Ishikawa (cell line): Measurements from ENCODE around the gene MYEF2.
A peak's percentile ranks its signal among the peaks of the same experiment; 100 is the strongest.

Source experiments
- CEBPB ChIP-seq: IDR thresholded peaks from 2 replicates; pipeline ENCODE4 v1.6.1; 2012
- CREB1 ChIP-seq: IDR thresholded peaks from 2 replicates; pipeline ENCODE4 v1.6.1; 2012; ENCODE audit warnings: low read depth
- EGR1 ChIP-seq: IDR thresholded peaks from 2 replicates; pipeline ENCODE4 v1.6.1; 2012
- EP300 ChIP-seq: IDR thresholded peaks from 2 replicates; pipeline ENCODE4 v1.6.1; 2012; ENCODE audit warnings: borderline replicate concordance
- FOXM1 ChIP-seq: IDR thresholded peaks from 2 replicates; pipeline ENCODE4 v1.6.1; 2012; ENCODE audit warnings: low read depth, borderline replicate concordance
- NFIC ChIP-seq: IDR thresholded peaks from 2 replicates; pipeline ENCODE4 v1.6.1; 2012
- RAD21 ChIP-seq: IDR thresholded peaks from 2 replicates; pipeline ENCODE4 v1.6.1; 2012; ENCODE audit warnings: low read depth
- TAF1 ChIP-seq: IDR thresholded peaks from 2 replicates; pipeline ENCODE4 v1.6.1; 2012; ENCODE audit warnings: low read depth, mild to moderate bottlenecking
- TCF12 ChIP-seq: IDR thresholded peaks from 2 replicates; pipeline ENCODE4 v1.6.1; 2012; ENCODE audit warnings: low read depth
- TEAD4 ChIP-seq: IDR thresholded peaks from 2 replicates; pipeline ENCODE4 v1.6.1; 2012
- YY1 ChIP-seq: IDR thresholded peaks from 2 replicates; pipeline ENCODE4 v1.6.1; 2012; ENCODE audit warnings: low read depth
- ZBTB7A ChIP-seq: IDR thresholded peaks from 2 replicates; pipeline ENCODE4 v1.6.1; 2012; ENCODE audit warnings: low read depth
- TF ChIP-seq, protein P1 (sequence below): IDR thresholded peaks from 2 replicates; pipeline ENCODE4 v1.6.1; 2012
- TF ChIP-seq, protein P2 (sequence below): IDR thresholded peaks from 2 replicates; pipeline ENCODE4 v1.6.1; 2012; ENCODE audit warnings: low read depth, mild to moderate bottlenecking
- TF ChIP-seq, protein P3 (sequence below): IDR thresholded peaks from 2 replicates; pipeline ENCODE4 v1.6.1; 2012

Gene MYEF2

DNA sequence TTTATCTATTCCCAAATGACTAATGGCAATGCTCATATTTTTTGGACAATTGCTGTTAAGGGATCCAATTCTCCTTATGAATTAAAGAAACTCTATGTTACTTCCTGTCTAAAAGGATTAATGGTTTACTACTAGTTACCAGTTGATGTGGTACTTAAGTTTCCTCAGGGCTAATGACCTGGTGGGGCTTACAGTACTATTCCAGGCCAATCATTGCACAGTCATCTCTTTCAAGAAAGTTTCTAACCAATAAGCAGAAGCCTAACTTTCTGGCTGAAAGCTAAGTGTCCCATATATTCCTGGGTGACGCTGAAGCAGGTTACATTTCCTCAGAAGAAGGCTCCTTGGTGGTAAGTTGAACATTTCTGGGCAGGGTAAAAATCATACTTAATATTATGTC lies 27.9 kb upstream of the MYEF2 start, which contains the start of gene SLC12A1:
Gene SLC12A1 (plus strand): TSS at position 322 of the 400 bp plus-strand sequence. CDS start 1,418 bp downstream, outside the sequence.
- TF ChIP-seq RAD21 = no peak
- TF ChIP-seq, protein P1, sequence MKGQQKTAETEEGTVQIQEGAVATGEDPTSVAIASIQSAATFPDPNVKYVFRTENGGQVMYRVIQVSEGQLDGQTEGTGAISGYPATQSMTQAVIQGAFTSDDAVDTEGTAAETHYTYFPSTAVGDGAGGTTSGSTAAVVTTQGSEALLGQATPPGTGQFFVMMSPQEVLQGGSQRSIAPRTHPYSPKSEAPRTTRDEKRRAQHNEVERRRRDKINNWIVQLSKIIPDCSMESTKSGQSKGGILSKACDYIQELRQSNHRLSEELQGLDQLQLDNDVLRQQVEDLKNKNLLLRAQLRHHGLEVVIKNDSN = no peak

DNA sequence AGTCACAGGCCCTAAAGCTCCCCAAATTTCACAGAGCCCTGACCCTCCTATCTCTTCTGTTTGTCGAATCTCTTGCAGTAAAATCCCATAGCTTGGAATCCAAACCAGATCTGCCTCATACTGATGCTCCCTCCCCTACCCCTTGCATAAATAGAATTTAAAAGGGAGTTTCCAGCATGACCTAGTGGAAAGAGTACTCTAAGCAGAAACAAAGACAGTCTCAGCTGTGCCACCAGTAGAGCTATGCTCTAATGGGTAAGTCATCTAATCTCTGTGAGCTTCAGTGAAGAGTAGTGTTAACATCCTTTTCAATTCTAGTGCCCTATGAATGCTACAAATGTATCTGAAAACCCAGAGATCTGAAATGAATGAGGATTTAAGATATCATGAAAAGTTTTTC lies 24.0 kb upstream of the MYEF2 start:
- TF ChIP-seq, protein P2, sequence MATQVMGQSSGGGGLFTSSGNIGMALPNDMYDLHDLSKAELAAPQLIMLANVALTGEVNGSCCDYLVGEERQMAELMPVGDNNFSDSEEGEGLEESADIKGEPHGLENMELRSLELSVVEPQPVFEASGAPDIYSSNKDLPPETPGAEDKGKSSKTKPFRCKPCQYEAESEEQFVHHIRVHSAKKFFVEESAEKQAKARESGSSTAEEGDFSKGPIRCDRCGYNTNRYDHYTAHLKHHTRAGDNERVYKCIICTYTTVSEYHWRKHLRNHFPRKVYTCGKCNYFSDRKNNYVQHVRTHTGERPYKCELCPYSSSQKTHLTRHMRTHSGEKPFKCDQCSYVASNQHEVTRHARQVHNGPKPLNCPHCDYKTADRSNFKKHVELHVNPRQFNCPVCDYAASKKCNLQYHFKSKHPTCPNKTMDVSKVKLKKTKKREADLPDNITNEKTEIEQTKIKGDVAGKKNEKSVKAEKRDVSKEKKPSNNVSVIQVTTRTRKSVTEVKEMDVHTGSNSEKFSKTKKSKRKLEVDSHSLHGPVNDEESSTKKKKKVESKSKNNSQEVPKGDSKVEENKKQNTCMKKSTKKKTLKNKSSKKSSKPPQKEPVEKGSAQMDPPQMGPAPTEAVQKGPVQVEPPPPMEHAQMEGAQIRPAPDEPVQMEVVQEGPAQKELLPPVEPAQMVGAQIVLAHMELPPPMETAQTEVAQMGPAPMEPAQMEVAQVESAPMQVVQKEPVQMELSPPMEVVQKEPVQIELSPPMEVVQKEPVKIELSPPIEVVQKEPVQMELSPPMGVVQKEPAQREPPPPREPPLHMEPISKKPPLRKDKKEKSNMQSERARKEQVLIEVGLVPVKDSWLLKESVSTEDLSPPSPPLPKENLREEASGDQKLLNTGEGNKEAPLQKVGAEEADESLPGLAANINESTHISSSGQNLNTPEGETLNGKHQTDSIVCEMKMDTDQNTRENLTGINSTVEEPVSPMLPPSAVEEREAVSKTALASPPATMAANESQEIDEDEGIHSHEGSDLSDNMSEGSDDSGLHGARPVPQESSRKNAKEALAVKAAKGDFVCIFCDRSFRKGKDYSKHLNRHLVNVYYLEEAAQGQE = no peak
- no peak for TF ChIP-seq TAF1
- TF ChIP-seq, protein P1 = no peak
- no peak for TF ChIP-seq NFIC
- TF ChIP-seq FOXM1 = no peak
- TF ChIP-seq YY1 = no peak
- no peak for TF ChIP-seq CREB1
- TF ChIP-seq RAD21 = no peak
- TF ChIP-seq CEBPB = no peak
- TF ChIP-seq TEAD4 = no peak
- no peak for TF ChIP-seq EGR1
- no peak for TF ChIP-seq EP300
- TF ChIP-seq, protein P3, sequence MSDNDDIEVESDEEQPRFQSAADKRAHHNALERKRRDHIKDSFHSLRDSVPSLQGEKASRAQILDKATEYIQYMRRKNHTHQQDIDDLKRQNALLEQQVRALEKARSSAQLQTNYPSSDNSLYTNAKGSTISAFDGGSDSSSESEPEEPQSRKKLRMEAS = no peak
- TF ChIP-seq TCF12 = no peak
- TF ChIP-seq ZBTB7A = no peak

DNA sequence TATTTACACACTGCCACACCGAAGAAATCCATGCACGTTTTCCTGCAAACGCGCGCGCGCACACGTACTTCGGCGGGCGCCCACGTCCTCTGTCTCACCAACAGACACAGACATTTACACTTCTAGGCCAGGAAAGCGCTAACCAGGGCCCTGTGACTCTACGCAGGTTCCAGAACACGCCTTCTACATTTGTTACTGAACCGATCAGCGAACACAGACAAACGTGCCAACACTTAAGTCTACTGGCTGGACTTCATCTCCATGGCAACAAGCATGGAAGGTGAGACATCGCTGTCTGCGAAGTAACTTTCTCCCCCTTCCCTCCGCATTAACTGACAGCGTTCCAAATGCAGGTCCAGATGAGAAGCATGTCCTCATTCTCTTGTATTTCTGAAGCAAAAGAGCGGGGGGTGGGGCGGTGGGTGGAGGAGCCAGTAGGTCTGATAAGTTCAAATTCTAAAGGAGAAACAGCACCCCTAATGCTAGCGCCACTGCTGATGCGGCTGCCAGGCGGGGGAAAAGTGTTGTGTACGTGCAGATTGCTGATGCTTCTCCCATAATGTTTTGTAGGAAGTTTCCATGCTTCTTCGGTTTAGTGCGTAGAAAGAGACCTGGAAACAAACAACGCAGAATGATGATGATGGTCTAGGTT lies 13.6 kb upstream of the MYEF2 start, which contains the start of gene CTXN2:
Gene CTXN2 (plus strand): TSS at position 92 of the 652 bp plus-strand sequence. CDS start 9,636 bp downstream, outside the sequence.
- TF ChIP-seq ZBTB7A (no peak), FOXM1 (no peak), RAD21 (no peak), TEAD4 (no peak), EGR1 (no peak), YY1 (no peak), EP300 (no peak), TAF1 (no peak), CREB1 (no peak)
- TF ChIP-seq, protein P1 = no peak
- TF ChIP-seq, protein P3 = no peak
- TF ChIP-seq, protein P2 = no peak

DNA sequence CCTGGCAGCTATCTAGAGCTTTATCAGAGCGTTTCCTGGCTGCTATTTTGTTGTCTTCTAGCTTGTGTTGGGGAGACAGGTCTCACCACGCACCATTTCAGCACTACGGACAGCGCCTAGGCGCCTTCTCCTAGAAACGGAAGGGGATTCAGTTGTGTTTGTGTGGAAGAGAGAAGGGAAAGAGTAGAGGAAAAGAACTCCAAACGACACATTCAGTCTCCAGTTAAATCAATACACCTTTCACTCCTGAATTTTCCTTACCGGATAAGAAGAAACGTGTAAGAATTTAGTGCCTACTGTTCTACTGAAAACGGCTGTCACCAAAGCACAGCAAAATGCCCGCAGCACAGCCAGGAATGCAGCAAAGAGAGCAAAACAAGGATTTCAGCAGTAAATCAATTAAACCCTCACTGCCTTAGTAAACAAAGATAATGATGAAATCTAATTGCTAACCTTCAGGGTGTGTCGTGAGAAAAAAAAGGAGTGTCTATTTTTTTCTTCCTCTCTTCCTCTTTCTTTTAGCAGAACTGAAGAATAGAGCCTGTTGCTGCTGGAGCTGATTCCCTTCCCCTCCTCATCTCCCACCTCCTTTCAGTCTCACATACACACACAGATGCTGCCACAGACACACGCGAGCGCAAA lies 13.0 kb upstream of the MYEF2 start:
- TF ChIP-seq, protein P1 = no peak
- TF ChIP-seq, protein P2 = peak; percentile 96
